H1 (cell line): Measurements from ENCODE around the gene FANCI. TPM values are rescaled to one million over a fixed set of nuclear protein-coding genes. Genes with fewer than 3 reads are reported as not detected.

ENCODE experiments used
- CTCF ChIA-PET: fragments of 300-600 bp; sonication (Branson Sonifier 250); formaldehyde crosslinking; loops from one replicate; lab custom pipeline; 2021; ENCODE audit not compliant: partially characterized antibody; lab: Charles Lee
- POLR2A ChIA-PET: fragments of 300-600 bp; sonication (Branson Sonifier 250); formaldehyde crosslinking; loops from one replicate; lab custom pipeline; 2021; ENCODE audit warnings: inconsistent platforms; ENCODE audit not compliant: partially characterized antibody; lab: Charles Lee
- DNase-seq, 2 experiments: peaks; one replicate each; pipeline versions ENCODE4 v3.0.0 to v3.0.0-alpha.2; 2010 to 2022; ENCODE audit warnings: low spot score in 2 of 2, low read depth in 1 of 2, mixed read lengths in 1 of 2
- FAIRE-seq: peaks from 2 replicates; lab custom pipeline; 2011; peaks lifted over from hg19 to GRCh38; lab: Jason Lieb, UNC
- H2AFZ ChIP-seq: 2 replicates; pipeline ENCODE4 v1.8.1; 2012; ENCODE audit warnings: low read length, inconsistent platforms
- H2AK5ac ChIP-seq: 2 replicates; pipeline ENCODE4 v1.6.1; 2013; ENCODE audit warnings: low read depth, low read length
- H2BK120ac ChIP-seq: replicated peaks from 2 replicates; pipeline ENCODE3; 2013; ENCODE audit warnings: low read depth, low read length, inconsistent platforms
- H2BK12ac ChIP-seq: 2 replicates; pipeline ENCODE4 v1.6.1; 2013; ENCODE audit warnings: low read depth, low read length
- H2BK15ac ChIP-seq: 2 replicates; pipeline ENCODE4 v1.6.1; 2013; ENCODE audit warnings: low read length
- H2BK20ac ChIP-seq: 2 replicates; pipeline ENCODE4 v1.6.1; 2013; ENCODE audit warnings: low read length
- H2BK5ac ChIP-seq: 2 replicates; pipeline ENCODE4 v1.6.1; 2013; ENCODE audit warnings: low read depth, low read length
- H3K14ac ChIP-seq: 2 replicates; pipeline ENCODE4 v1.6.1; 2013; ENCODE audit warnings: inconsistent platforms; ENCODE audit not compliant: insufficient read length
- H3K18ac ChIP-seq: 2 replicates; pipeline ENCODE4 v1.6.1; 2013; ENCODE audit warnings: low read length; ENCODE audit errors: extremely low read depth
- H3K23ac ChIP-seq: 2 replicates; pipeline ENCODE4 v1.6.1; 2013; ENCODE audit warnings: inconsistent platforms; ENCODE audit not compliant: insufficient read length
- H3K23me2 ChIP-seq: 2 replicates; pipeline ENCODE4 v1.6.1; 2013; ENCODE audit warnings: low read depth, low read length
- H3K27ac ChIP-seq: 2 replicates; pipeline ENCODE4 v1.6.1; 2011; ENCODE audit warnings: low read depth, low read length, inconsistent platforms
- H3K27me3 ChIP-seq, 4 experiments: replicated peaks in 1 of 4; 1 replicate in 1 of 4; 2 replicates in 3 of 4; pipeline versions ENCODE4 v1.6.1 to v1.8.1; 2011 to 2013; ENCODE audit warnings: low read length in 3 of 4, mild to moderate bottlenecking in 3 of 4, inconsistent platforms in 2 of 4, mixed read lengths in 2 of 4, moderate library complexity in 1 of 4; ENCODE audit not compliant: control insufficient read depth in 3 of 4, insufficient read depth in 3 of 4; ENCODE audit errors: extremely low read depth in 1 of 4
- H3K36me3 ChIP-seq, 4 experiments: 2 replicates each; pipeline versions ENCODE4 v1.6.1 to v1.8.1; 2011 to 2013; ENCODE audit warnings: mild to moderate bottlenecking in 4 of 4, low read length in 3 of 4, moderate library complexity in 2 of 4, control low read depth in 1 of 4, inconsistent platforms in 1 of 4; ENCODE audit not compliant: insufficient read depth in 4 of 4, control insufficient read depth in 2 of 4
- H3K4ac ChIP-seq: replicated peaks from 2 replicates; pipeline ENCODE3; 2013; ENCODE audit warnings: low read length, low read depth, mixed read lengths, inconsistent platforms; ENCODE audit not compliant: insufficient read length
- H3K4me1 ChIP-seq, 4 experiments: replicated peaks in 1 of 4; 1 replicate in 1 of 4; 2 replicates in 3 of 4; pipeline versions ENCODE4 v1.6.1 to v1.8.1; 2011 to 2013; ENCODE audit warnings: low read length in 3 of 4, inconsistent platforms in 2 of 4, mixed read lengths in 1 of 4; ENCODE audit not compliant: insufficient read depth in 4 of 4, control insufficient read depth in 3 of 4
- H3K4me2 ChIP-seq, 2 experiments: 2 replicates each; pipeline versions ENCODE4 v1.6.1 to v1.8.1; 2011 to 2013; ENCODE audit warnings: low read depth in 2 of 2, low read length in 2 of 2, control low read depth in 1 of 2, inconsistent platforms in 1 of 2, mild to moderate bottlenecking in 1 of 2; ENCODE audit not compliant: insufficient read depth in 1 of 2
- H3K4me3 ChIP-seq, 4 experiments: fragments of 200-600, 300-600 bp in 1 of 4; sonication (generic), shearing (Covaris generic), sonication (Bioruptor Twin) in 1 of 4; 2 replicates each; pipeline versions ENCODE4 v1.5.1 to v1.8.1; 2011 to 2016; ENCODE audit warnings: low read length in 4 of 4, low read depth in 3 of 4, control low read depth in 2 of 4, inconsistent platforms in 2 of 4, mild to moderate bottlenecking in 2 of 4, mixed read lengths in 1 of 4, moderate library complexity in 1 of 4; ENCODE audit not compliant: insufficient read depth in 2 of 4; ENCODE audit errors: extremely low read depth in 1 of 4
- H3K56ac ChIP-seq: replicated peaks from 2 replicates; pipeline ENCODE3; 2013; ENCODE audit warnings: low read depth, mild to moderate bottlenecking, mixed read lengths, low read length, inconsistent platforms; ENCODE audit not compliant: insufficient read length
- H3K79me1 ChIP-seq: 2 replicates; pipeline ENCODE4 v1.6.1; 2013; ENCODE audit warnings: low read depth, low read length, control low read depth
- H3K79me2 ChIP-seq, 2 experiments: 2 replicates each; pipeline versions ENCODE4 v1.6.1 to v1.8.1; 2012 to 2013; ENCODE audit warnings: low read length in 2 of 2, mild to moderate bottlenecking in 2 of 2, inconsistent platforms in 1 of 2; ENCODE audit not compliant: insufficient read depth in 2 of 2, control insufficient read depth in 1 of 2
- H3K9ac ChIP-seq, 4 experiments: replicated peaks in 1 of 4; 1 replicate in 1 of 4; 2 replicates in 3 of 4; pipeline versions ENCODE4 v1.6.1 to v1.8.1; 2011 to 2013; ENCODE audit warnings: low read depth in 3 of 4, low read length in 3 of 4, control low read depth in 2 of 4, mild to moderate bottlenecking in 2 of 4, moderate library complexity in 2 of 4, inconsistent platforms in 1 of 4; ENCODE audit errors: extremely low read depth in 1 of 4
- H3K9me3 ChIP-seq, 2 experiments: 2 replicates each; pipeline versions ENCODE4 v1.6.1 to v1.8.1; 2012 to 2013; ENCODE audit warnings: mild to moderate bottlenecking in 2 of 2, moderate library complexity in 2 of 2, control low read depth in 1 of 2, inconsistent platforms in 1 of 2, low read depth in 1 of 2, low read length in 1 of 2, mixed read lengths in 1 of 2; ENCODE audit not compliant: insufficient read depth in 2 of 2
- H4K20me1 ChIP-seq, 2 experiments: replicated peaks in 1 of 2; 2 replicates each; pipeline versions ENCODE3 to v1.8.1; 2011 to 2013; ENCODE audit warnings: inconsistent platforms in 2 of 2, low read length in 2 of 2, mild to moderate bottlenecking in 1 of 2; ENCODE audit not compliant: insufficient read depth in 2 of 2, control insufficient read depth in 1 of 2
- H4K5ac ChIP-seq: 2 replicates; pipeline ENCODE4 v1.6.1; 2013; ENCODE audit warnings: low read length, low read depth, mixed read lengths, inconsistent platforms; ENCODE audit not compliant: insufficient read length
- H4K8ac ChIP-seq: 2 replicates; pipeline ENCODE4 v1.8.0; 2013; ENCODE audit warnings: mild to moderate bottlenecking, moderate library complexity, low read length, inconsistent platforms; ENCODE audit not compliant: insufficient read depth; ENCODE audit errors: extremely low read depth
- H4K91ac ChIP-seq: replicated peaks from 2 replicates; pipeline ENCODE3; 2013; ENCODE audit warnings: low read length, mixed read lengths, inconsistent platforms; ENCODE audit not compliant: insufficient read length
- BACH1 ChIP-seq: IDR thresholded peaks from 2 replicates; pipeline ENCODE4 v1.6.1; 2012; ENCODE audit warnings: low read length, improper control_type of control experiment
- CEBPB ChIP-seq: IDR thresholded peaks from 2 replicates; pipeline ENCODE4 v1.6.1; 2012; ENCODE audit warnings: low read depth, low read length
- CTBP2 ChIP-seq: IDR thresholded peaks from 2 replicates; pipeline ENCODE4 v1.7.0; 2011; ENCODE audit warnings: borderline replicate concordance, mild to moderate bottlenecking, moderate library complexity, mixed read lengths, low read length; ENCODE audit not compliant: insufficient read depth, insufficient read length
- POU5F1 ChIP-seq: IDR thresholded peaks from 2 replicates; pipeline ENCODE4 v1.6.1; 2011; ENCODE audit warnings: low read depth, mild to moderate bottlenecking, low read length, moderate library complexity
- WGBS, 2 experiments: shearing (Covaris generic) in 1 of 2; methylation state at CpG; one replicate each; pipeline versions ENCODE4 v1.1.6 to v1.1.7; 2013 to 2015; ENCODE audit warnings: low lambda C conversion rate in 2 of 2, mixed read lengths in 2 of 2, inconsistent platforms in 1 of 2, low coverage in 1 of 2, missing lambda C conversion rate in 1 of 2; ENCODE audit not compliant: insufficient replicate concordance in 2 of 2, insufficient coverage in 1 of 2, insufficient read length in 1 of 2; ENCODE audit errors: extremely low coverage in 1 of 2, missing lambda C conversion rate in 1 of 2; 5-methylcytosine and 5-hydroxymethylcytosine counted together
- polyA plus RNA-seq, 7 experiments: library from polyadenylated mRNA; depleted of rRNA in 3 of 7; stranded (reverse) in 5 of 7; unstranded in 2 of 7; fragments of >200 nt in 5 of 7; fragments of 200-250 nt in 2 of 7; gene quantifications; 1 replicate in 5 of 7; 2 replicates in 1 of 7; 4 replicates in 1 of 7; pipeline versions ENCODE4 v1.2.1 to v1.2.3, GENCODE V29; 2011 to 2013; ENCODE audit warnings: missing spikeins in 2 of 7, mixed read lengths in 2 of 7
- total RNA-seq: library from RNA; stranded (reverse); fragmentation: NEBNext Ultra II Directional; extraction: Animal tissue kit (Norgen Biotek cat#: 25700); gene quantifications from 2 replicates; pipeline ENCODE4 v1.2.1, GENCODE V29; 2021

The FANCI gene
- total and polyA plus RNA-seq, 2 of the 8 experiments (the other 6 are each of a cell fraction or from before 2014, with no cell fraction given), result 37.8 to 115 TPM

DNA sequence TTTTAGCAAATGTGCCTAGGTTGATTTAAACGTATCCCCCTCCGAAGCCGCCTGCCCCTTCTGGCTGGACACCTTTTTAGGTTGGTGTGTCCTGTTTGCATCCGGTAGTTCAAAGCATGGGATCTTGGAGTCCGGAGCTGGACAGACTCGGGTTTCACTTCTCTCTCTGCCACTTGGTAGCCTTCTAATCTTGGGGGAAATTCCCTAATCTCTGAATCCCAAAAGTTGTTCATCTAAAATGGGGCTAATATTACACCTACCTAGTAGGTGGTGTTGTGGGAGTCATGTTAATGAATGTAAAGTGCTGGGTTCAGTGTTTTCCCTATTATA lies 760 bp downstream of the FANCI start:
- H2BK12ac ChIP-seq, result no peak overlapping the region
- FAIRE-seq (no peak), DNase-seq (no peak)
- H3K23ac ChIP-seq, result no peak overlapping the region
- peaks cover 3% of the 10 kb centered on the region; the same call in 1 of the 2 replicates for H3K79me1 ChIP-seq
- peaks cover 0 to 2% (median 0%) of the 10 kb centered on the region in 4 experiments; a peak in 3 of 7 replicates for H3K27me3 ChIP-seq
- peaks cover 0 to 9% (median 3%) of the 10 kb centered on the region in 4 experiments; a peak in 5 of 7 replicates for H3K4me1 ChIP-seq
- no peak overlapping the region for H2BK120ac ChIP-seq
- H3K9ac ChIP-seq, result peak overlapping the region; percentile 65 to 97 (median 74)
- whole genome bisulfite sequencing, 2 experiments, result 0% methylated on average over 6 of the region's 6 CpGs; no CpG with 5 or more reads in 1 of the 2 experiments
- no peak overlapping the region for H2BK15ac ChIP-seq
- H4K8ac ChIP-seq, result peak overlapping the region; percentile 71; the same call in 1 of the 2 replicates
- peaks cover 0 to 3% of the 10 kb centered on the region in 2 experiments for H4K20me1 ChIP-seq
- no peak overlapping the region for H2BK5ac ChIP-seq
- 0 out of 4 replicates have a peak, but pooled peaks cover 2 to 3% of the 10 kb centered on the region in 2 experiments for H3K9me3 ChIP-seq
- H3K36me3 ChIP-seq, result peaks cover 6 to 24% (median 19%) of the 10 kb centered on the region in 4 experiments; a peak in 6 of 8 replicates
- CTCF ChIA-PET, result interaction anchor here (0.6 to 3.4 kb wide), 12 partner anchors 9 to 101 kb away, joined by 3 to 27 read pairs (median 5); no protein-coding TSS in a partner anchor
- H3K79me2 ChIP-seq, result peaks cover 4 to 36% of the 10 kb centered on the region in 2 experiments; a peak in 3 of 4 replicates
- no peak overlapping the region for H3K18ac ChIP-seq
- no peak overlapping the region for H2AK5ac ChIP-seq
- no peak overlapping the region for H3K4ac ChIP-seq
- peak overlapping the region; percentile 63 to 89 for H3K4me2 ChIP-seq
- H3K27ac ChIP-seq, result peak overlapping the region; percentile 30; the same call in 1 of the 2 replicates
- 0 out of 2 replicates have a peak overlapping the region, but pooled peaks have one; percentile 78 for H2AFZ ChIP-seq
- no peak overlapping the region for H3K56ac ChIP-seq
- no peak overlapping the region for H2BK20ac ChIP-seq
- H3K4me3 ChIP-seq, result peak overlapping the region; percentile 79 to 96 (median 94)
- no peak overlapping the region for H4K5ac ChIP-seq
- no peak overlapping the region for H4K91ac ChIP-seq
- POLR2A ChIA-PET, result interaction anchor here (0.7 to 1.6 kb wide), 4 partner anchors 8 to 39 kb away, joined by 3 to 4 read pairs (median 4); no protein-coding TSS in a partner anchor
- H3K23me2 ChIP-seq, result no peaks in the 10 kb centered on the region; the same call in 1 of the 2 replicates
- H3K14ac ChIP-seq, result no peak overlapping the region
- TF ChIP-seq CEBPB (no peak), BACH1 (no peak), POU5F1 (no peak), CTBP2 (no peak)
